NB4 (cell line): ENCODE measurements around the gene ROR2.

Experiments used
- DNase-seq: peaks from one replicate; pipeline ENCODE4 v3.0.0; 2010; ENCODE audit warnings: low read depth
- H3K4me3 ChIP-seq: one replicate; pipeline ENCODE4 v1.5.1; 2011; ENCODE audit warnings: mild to moderate bottlenecking, low read depth, low read length, moderate library complexity
- CTCF ChIP-seq: IDR thresholded peaks from one replicate; pipeline ENCODE4 v1.5.1; 2012; ENCODE audit warnings: low read depth, low read length
- MAX ChIP-seq: IDR thresholded peaks from 2 replicates; pipeline ENCODE4 v1.6.1; 2011; ENCODE audit warnings: low read depth, low read length
- MYC ChIP-seq: IDR thresholded peaks from 2 replicates; pipeline ENCODE4 v1.6.1; 2011; ENCODE audit warnings: low read depth, low read length
- POLR2A ChIP-seq: IDR thresholded peaks from 2 replicates; pipeline ENCODE4 v1.6.1; 2011; ENCODE audit warnings: mild to moderate bottlenecking; ENCODE audit not compliant: insufficient read length; ENCODE audit errors: extremely low read depth

Gene ROR2

GRCh38 chr9:91560301-91560700, 389.7 kb downstream of the ROR2 start:
- no peak overlapping the region for H3K4me3 ChIP-seq
- TF ChIP-seq MYC: no peak
- TF ChIP-seq MAX: no peak
- TF ChIP-seq CTCF: no peak
- TF ChIP-seq POLR2A: no peak
- DNase-seq: no peak

- TF ChIP-seq MYC: no peak
- TF ChIP-seq CTCF: no peak
- no peak for TF ChIP-seq MAX
- TF ChIP-seq POLR2A: no peak
- peak; percentile 2 for DNase-seq
- H3K4me3 ChIP-seq: no peak overlapping the region
Observed at GRCh38 chr9:91558879-91559278, 391.1 kb downstream of the ROR2 start.

- no peak for TF ChIP-seq POLR2A
- TF ChIP-seq MAX: no peak
- no peak for TF ChIP-seq MYC
- TF ChIP-seq CTCF: no peak
- DNase-seq: no peak
- no peak overlapping the region for H3K4me3 ChIP-seq
Observed at GRCh38 chr9:91558395-91558794, 391.6 kb downstream of the ROR2 start.

- no peak overlapping the region for H3K4me3 ChIP-seq
- TF ChIP-seq MYC: no peak
- no peak for TF ChIP-seq CTCF
- TF ChIP-seq MAX: no peak
- no peak for TF ChIP-seq POLR2A
- DNase-seq: no peak
Observed at GRCh38 chr9:91557327-91557726, 392.7 kb downstream of the ROR2 start.

GRCh38 chr9:91555132-91555531, 394.9 kb downstream of the ROR2 start:
- no peak for DNase-seq
- TF ChIP-seq CTCF (no peak), MYC (no peak), MAX (no peak), POLR2A (no peak)
- H3K4me3 ChIP-seq: no peak overlapping the region

- no peak overlapping the region for H3K4me3 ChIP-seq
- TF ChIP-seq MAX: no peak
- TF ChIP-seq MYC: no peak
- DNase-seq: no peak
Observed at GRCh38 chr9:91549177-91549576, 400.9 kb downstream of the ROR2 start.
